NCI-H510A (cell line): ENCODE measurements around the gene UBE2Z.
A peak's percentile ranks its signal among the peaks of the same experiment; 100 is the strongest.
"Not testable (repeated sequence)": the region's sequence is repeated elsewhere in the genome, so short reads cannot be mapped to it uniquely, and the experiment has no call there.

Experiments
- DNase-seq: peaks from one replicate; lab custom pipeline; 2025; lab: John Stamatoyannopoulos, UW

The UBE2Z gene

GRCh38 chr17:48904428-48904827 lies 3.8 kb upstream of the UBE2Z start:
- no peak for DNase-seq

GRCh38 chr17:48905987-48906515 lies 2.2 kb upstream of the UBE2Z start:
- no peak for DNase-seq

GRCh38 chr17:48907713-48908046 lies 527 bp upstream of the UBE2Z start:
- no peak for DNase-seq

GRCh38 chr17:48908853-48909394 lies 717 bp downstream of the UBE2Z start:
- peak; percentile 98 for DNase-seq

- no peak for DNase-seq
Measured at GRCh38 chr17:48909783-48910182, 1.6 kb downstream of the UBE2Z start.

GRCh38 chr17:48910370-48910769 lies 2.2 kb downstream of the UBE2Z start:
- DNase-seq, result no peak

- DNase-seq, result no peak
Measured at GRCh38 chr17:48912476-48912875, 4.3 kb downstream of the UBE2Z start.

GRCh38 chr17:48915459-48916282 lies 7.5 kb downstream of the UBE2Z start:
- no peak for DNase-seq

- DNase-seq, result no peak
Measured at GRCh38 chr17:48925251-48925990, 17.2 kb downstream of the UBE2Z start.

- DNase-seq, result no peak
Measured at GRCh38 chr17:48925991-48926342, 17.8 kb downstream of the UBE2Z start.

- no peak for DNase-seq
Measured at GRCh38 chr17:48927978-48928745, 20.0 kb downstream of the UBE2Z start.

- no peak for DNase-seq
Measured at GRCh38 chr17:48928876-48929811, 20.9 kb downstream of the UBE2Z start.

- no peak for DNase-seq
Measured at GRCh38 chr17:48929812-48930165, 21.6 kb downstream of the UBE2Z start.

GRCh38 chr17:48930435-48930873 lies 22.2 kb downstream of the UBE2Z start:
- DNase-seq, result no peak

GRCh38 chr17:48933035-48933434 lies 24.8 kb downstream of the UBE2Z start:
- no peak for DNase-seq

- peak; percentile 95 for DNase-seq
Measured at GRCh38 chr17:48944515-48945260, 36.5 kb downstream of the UBE2Z start, which contains the start of gene SNF8. Gene SNF8, minus strand, starts transcription at chr17:48944842. Its CDS starts 108 bp downstream, at chr17:48944734.

GRCh38 chr17:48945261-48945651 lies 37.0 kb downstream of the UBE2Z start:
- not testable (repeated sequence) for DNase-seq

GRCh38 chr17:48951572-48951971 lies 43.4 kb downstream of the UBE2Z start:
- DNase-seq, result no peak

- no peak for DNase-seq
Measured at GRCh38 chr17:48952904-48953303, 44.7 kb downstream of the UBE2Z start.

- DNase-seq, result peak; percentile 14
Measured at GRCh38 chr17:48954300-48954755, 46.1 kb downstream of the UBE2Z start.
